ENCODE results near the gene GPRC5A.

The GPRC5A gene

DNA sequence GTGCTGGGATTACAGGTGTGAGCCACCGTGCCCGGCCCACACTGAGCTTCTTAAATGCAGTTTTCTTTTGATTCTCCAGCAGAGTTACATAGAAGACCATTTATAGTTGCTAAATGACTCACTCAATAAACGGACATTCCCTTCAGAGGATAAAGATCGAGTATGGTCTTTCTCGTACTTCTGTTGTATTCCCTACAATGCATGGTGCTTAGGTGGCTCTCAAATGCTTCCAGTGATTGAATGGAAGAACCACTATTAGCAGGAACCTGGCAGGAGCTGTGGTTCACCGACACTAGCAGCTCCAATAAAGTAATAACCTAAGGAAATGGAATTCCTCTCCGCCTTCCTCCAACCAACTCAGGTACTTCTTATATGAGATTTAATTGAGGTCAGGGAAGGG is 3.9 kb upstream of the GPRC5A start:
- no peak for DNase-seq

GRCh38 chr12:12889701-12890100 is 1.7 kb upstream of the GPRC5A start:
- DNase-seq = no peak

GRCh38 chr12:12890543-12891079 is 751 bp upstream of the GPRC5A start:
- no peak for DNase-seq

DNA sequence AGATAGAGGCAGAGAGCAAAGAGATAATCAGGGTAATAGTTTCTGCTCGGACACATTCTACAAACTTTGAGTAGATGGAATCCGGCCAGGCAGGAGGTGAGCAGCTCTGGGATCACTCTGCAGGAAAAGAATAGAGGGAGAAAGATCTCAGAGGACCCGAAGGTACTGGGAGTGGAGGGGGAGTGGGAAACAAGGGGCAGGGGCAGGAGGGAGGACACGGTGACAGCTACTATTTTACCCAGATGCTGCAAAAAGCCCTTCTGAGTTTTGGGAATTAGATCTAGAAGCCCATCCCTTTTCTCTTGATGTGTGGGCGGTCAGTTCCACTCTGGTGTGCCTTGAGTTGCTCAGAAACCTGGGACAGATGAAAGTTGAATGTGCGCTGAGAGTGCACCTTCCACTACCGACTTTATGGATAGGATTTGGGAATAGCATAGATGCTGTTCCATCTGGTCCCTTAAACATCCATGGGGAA is 556 bp downstream of the GPRC5A start:
- no peak for DNase-seq

DNA sequence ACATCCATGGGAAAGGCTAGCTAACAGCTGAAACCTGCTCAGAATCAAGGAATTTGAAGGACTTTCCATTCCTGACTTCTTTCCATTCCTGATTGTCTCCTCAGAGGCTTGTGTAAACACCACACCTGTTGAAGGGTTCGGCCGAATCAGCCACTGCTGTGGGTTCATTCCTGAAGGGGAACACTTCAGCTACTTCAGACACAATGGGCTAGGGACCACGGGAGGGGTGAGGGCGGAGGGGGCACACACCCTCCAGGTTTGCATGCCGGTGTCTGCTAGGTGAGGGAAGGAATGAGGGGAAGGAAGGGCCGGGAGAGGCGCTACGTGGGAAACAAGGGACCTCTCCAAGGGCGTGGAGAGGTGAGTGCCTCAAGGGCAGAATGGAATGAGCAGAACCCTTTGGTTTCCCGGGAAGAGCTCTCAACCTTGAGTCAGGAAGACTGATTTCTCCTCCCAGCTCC is 1.3 kb downstream of the GPRC5A start:
- DNase-seq = no peak

- DNase-seq = no peak
Observed at GRCh38 chr12:12893438-12893837, 2.1 kb downstream of the GPRC5A start.

- DNase-seq = no peak
Observed at GRCh38 chr12:12896260-12896659, 4.9 kb downstream of the GPRC5A start.

GRCh38 chr12:12897302-12897701 is 5.9 kb downstream of the GPRC5A start:
- DNase-seq = no peak

GRCh38 chr12:12898136-12898717 is 6.9 kb downstream of the GPRC5A start:
- no peak for DNase-seq

- DNase-seq = no peak
Observed at GRCh38 chr12:12898911-12899511, 7.6 kb downstream of the GPRC5A start.

DNA sequence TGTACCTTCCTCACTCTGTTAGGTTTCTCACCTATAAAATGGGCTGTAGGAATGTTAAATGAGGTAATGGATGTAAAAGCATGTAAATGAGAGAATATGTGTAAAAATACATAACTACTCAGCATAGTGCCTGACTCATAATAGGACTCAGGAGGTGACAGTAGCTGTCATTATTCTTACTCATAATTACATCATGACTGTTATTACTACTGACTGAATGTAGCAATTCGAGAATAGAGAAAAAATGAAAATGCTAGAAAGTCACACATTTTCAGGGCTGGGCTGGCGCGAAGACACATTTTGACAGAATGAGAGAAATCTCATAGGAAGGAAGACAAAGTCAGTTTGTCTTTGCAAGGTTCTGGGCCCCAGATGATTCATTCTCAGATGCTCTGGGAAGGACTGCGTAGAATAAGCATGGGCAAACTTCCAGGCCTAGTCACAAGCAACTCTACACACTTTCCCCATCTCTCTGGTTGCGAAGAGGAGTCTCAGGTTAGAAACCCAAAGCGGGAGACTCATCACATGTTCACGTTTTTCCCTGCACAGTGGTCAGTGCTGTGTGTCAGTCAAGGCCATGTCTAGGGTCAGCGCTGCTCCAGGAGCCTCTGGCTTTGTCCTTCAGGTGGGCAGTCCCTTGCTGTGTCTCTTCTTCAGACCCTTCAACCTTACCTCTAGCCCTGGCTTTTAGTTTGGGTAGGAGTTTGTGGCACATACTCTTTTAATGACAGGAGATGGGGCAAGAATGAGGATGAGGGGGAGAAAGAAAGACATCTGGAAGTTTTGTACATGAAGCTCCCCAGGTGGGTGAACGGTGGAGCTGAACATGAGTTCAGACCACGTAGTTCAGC is 8.4 kb downstream of the GPRC5A start:
- DNase-seq = no peak

GRCh38 chr12:12900786-12901157 is 9.4 kb downstream of the GPRC5A start:
- DNase-seq = no peak

DNA sequence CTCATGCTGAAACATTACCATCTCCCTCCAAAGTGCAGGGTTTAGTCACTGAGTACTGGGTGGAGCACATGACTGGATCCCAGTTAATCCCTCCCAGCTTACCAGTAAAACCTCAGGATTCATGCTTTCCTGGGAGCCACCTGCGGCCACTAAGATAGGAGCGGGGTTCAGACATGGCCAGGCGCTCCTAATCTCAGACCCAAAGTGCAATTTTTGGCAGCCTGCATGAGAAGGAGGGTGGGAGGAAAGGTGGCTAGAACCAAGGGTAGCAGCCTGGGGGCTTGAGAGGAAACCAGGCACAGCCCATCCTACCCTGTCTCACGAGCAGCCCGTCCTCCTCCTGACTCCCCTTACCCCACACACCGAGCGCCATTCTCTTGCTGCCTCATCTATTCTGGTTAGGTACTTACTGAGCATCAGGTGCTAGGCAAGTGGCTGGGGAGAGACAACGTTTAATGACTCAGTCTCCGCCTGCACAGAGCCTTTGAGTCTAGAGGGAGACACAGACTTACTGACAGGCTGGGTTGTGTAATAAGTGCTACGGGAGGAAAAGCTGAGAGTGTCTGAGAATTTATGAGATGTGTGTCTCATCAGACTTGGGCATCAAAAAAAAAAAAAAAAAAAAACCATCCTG is 9.9 kb downstream of the GPRC5A start:
- no peak for DNase-seq

GRCh38 chr12:12902036-12902435 is 10.7 kb downstream of the GPRC5A start:
- no peak for DNase-seq

DNA sequence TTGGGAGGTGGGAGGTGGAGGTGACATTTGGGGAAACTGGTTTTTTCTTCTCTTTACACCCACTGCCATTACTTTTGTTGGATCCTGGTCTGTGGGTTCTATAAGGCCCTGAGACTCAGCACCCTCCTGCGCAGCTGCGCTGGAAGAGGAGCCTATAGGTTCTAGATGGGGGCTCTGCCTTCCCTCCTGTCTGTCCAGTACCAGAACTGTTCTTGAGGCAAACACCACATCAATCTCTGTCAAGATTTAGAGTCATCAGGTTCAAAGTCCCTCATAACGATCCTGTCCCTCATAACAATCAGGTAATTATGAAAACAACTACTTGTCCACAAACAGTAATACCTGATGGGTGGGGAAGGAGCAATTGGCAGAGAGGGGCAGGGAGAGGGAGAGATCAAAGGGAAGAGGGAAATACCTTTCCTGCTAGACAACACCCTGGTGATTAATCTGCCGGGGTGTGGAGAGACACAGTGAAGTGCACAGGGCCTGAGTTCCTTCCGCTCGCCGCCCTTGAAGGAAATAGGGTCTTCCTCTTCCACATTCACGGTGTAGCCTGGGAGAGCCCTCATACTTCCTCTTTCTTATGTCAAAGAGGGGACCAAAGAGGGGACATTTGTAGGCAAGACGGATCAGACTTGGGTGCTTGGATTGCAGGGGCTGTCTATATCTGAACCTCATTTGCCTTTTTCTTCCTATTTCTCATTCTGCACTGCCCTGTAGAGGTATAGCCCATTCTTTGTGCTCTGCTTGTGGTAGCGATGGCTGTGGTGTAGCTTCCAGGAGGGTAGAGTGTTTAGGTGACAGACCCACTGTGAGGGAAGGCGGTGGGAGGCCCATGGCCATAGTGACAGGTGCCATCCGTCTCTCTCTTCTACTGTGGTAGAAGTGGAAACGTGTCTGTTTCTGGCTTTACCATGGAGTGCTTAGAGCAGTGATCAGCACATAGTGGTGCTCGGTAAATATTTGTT is 12.6 kb downstream of the GPRC5A start:
- DNase-seq = no peak

DNA sequence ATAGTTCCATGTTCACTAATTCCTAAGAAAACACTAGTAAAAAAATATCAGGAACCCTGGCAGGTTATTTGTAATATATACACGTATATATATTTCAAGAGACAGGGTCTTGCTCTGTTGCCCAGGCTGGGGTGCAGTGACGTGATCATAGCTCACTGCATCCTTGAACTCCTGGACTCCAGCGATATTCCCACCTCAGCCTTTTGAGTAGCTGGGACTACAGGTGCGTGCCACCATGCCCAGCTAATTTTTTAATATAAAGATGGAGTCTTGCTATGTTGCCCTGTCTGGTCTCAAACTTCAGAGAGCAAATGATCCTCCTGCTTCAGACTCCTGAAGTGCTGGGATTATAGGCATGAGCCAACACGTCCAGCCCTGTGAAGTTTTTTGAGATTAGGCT is 16.2 kb downstream of the GPRC5A start:
- no peak for DNase-seq

DNA sequence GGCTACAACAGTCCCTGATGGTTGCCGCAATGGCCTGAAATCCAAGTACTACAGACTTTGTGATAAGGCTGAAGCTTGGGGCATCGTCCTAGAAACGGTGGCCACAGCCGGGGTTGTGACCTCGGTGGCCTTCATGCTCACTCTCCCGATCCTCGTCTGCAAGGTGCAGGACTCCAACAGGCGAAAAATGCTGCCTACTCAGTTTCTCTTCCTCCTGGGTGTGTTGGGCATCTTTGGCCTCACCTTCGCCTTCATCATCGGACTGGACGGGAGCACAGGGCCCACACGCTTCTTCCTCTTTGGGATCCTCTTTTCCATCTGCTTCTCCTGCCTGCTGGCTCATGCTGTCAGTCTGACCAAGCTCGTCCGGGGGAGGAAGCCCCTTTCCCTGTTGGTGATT is 16.9 kb downstream of the GPRC5A start:
- no peak for DNase-seq

DNA sequence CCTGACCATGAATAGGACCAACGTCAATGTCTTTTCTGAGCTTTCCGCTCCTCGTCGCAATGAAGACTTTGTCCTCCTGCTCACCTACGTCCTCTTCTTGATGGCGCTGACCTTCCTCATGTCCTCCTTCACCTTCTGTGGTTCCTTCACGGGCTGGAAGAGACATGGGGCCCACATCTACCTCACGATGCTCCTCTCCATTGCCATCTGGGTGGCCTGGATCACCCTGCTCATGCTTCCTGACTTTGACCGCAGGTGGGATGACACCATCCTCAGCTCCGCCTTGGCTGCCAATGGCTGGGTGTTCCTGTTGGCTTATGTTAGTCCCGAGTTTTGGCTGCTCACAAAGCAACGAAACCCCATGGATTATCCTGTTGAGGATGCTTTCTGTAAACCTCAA is 17.3 kb downstream of the GPRC5A start:
- DNase-seq = no peak

DNA sequence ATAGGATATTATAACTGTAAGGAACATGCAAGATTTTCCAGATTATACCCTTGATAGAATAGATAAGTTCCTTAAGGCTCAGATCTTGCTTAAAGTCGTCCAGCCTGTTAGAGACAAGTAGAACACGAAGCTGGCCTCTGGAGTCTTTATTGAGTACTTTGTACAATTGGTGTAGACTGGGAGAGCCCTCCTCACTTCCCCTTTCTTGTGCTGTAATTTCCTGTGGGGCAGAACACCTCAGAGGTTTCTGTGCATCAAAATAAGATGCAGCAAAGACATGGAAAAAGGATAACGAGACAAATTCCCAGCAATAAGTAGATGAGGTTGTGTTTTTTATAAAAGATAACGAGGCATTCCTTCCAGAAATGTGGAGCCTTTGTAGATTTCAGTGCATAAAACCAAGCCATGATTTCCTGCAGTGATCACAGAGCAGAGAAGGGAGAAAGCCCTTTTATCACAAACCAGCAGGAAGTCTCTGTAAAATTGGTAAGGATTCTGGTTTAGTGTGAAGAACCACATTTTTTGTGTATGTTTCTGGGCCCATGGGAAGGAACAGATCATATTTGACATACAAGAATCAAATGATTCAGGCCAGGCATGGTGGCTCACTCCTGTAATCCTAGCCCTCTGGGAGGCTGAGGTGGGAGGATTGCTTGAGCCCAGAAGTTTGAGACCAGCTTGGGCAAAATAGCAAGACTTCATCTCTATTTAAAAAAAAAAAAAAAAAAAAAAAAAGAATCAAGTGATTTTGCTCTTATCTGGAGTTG is 18.0 kb downstream of the GPRC5A start:
- no peak for DNase-seq

- DNase-seq = no peak
Observed at GRCh38 chr12:12909995-12910420, 18.6 kb downstream of the GPRC5A start.

- no peak for DNase-seq
Observed at GRCh38 chr12:12912711-12913110, 21.3 kb downstream of the GPRC5A start.

Measured in NCI-H2029 (cell line).